GM21390 (cell line): Measurements from ENCODE around the gene TSHZ2.

Experiments
- ATAC-seq: cut with Tn5 transposase; IDR thresholded peaks from one replicate; pipeline ENCODE4 v1.9.1; 2021; ENCODE audit not compliant: unreplicated experiment

The TSHZ2 gene

GRCh38 chr20:53159160-53159559 lies 187.0 kb downstream of the TSHZ2 start:
- no peak for ATAC-seq

- no peak for ATAC-seq
Measured at GRCh38 chr20:53161073-53161472, 188.9 kb downstream of the TSHZ2 start.

GRCh38 chr20:53161473-53161872 lies 189.3 kb downstream of the TSHZ2 start:
- ATAC-seq, result no peak

GRCh38 chr20:53162251-53162835 lies 190.2 kb downstream of the TSHZ2 start:
- ATAC-seq, result no peak

- no peak for ATAC-seq
Measured at GRCh38 chr20:53163486-53163885, 191.3 kb downstream of the TSHZ2 start.

- no peak for ATAC-seq
Measured at GRCh38 chr20:53164072-53164471, 191.9 kb downstream of the TSHZ2 start.

- no peak for ATAC-seq
Measured at GRCh38 chr20:53165452-53165851, 193.3 kb downstream of the TSHZ2 start.

GRCh38 chr20:53168491-53168890 lies 196.3 kb downstream of the TSHZ2 start:
- no peak for ATAC-seq

GRCh38 chr20:53170196-53170595 lies 198.0 kb downstream of the TSHZ2 start:
- ATAC-seq, result no peak

GRCh38 chr20:53171065-53171464 lies 198.9 kb downstream of the TSHZ2 start:
- no peak for ATAC-seq

- ATAC-seq, result no peak
Measured at GRCh38 chr20:53174454-53174853, 202.3 kb downstream of the TSHZ2 start.

GRCh38 chr20:53175135-53175780 lies 203.1 kb downstream of the TSHZ2 start:
- no peak for ATAC-seq

- ATAC-seq, result no peak
Measured at GRCh38 chr20:53176134-53176533, 204.0 kb downstream of the TSHZ2 start.

- no peak for ATAC-seq
Measured at GRCh38 chr20:53177687-53178086, 205.5 kb downstream of the TSHZ2 start.

- no peak for ATAC-seq
Measured at GRCh38 chr20:53179749-53180148, 207.6 kb downstream of the TSHZ2 start.

GRCh38 chr20:53180928-53181362 lies 208.8 kb downstream of the TSHZ2 start:
- ATAC-seq, result no peak

- no peak for ATAC-seq
Measured at GRCh38 chr20:53181866-53182376, 209.8 kb downstream of the TSHZ2 start.

GRCh38 chr20:53183181-53183580 lies 211.0 kb downstream of the TSHZ2 start:
- no peak for ATAC-seq

- ATAC-seq, result no peak
Measured at GRCh38 chr20:53186635-53187034, 214.5 kb downstream of the TSHZ2 start.

GRCh38 chr20:53187392-53188068 lies 215.4 kb downstream of the TSHZ2 start:
- ATAC-seq, result no peak

GRCh38 chr20:53190225-53190624 lies 218.1 kb downstream of the TSHZ2 start:
- no peak for ATAC-seq

- ATAC-seq, result no peak
Measured at GRCh38 chr20:53191957-53192356, 219.8 kb downstream of the TSHZ2 start.
